ENCODE data around the gene ZCCHC7.

- TF ChIP-seq CTCF (IDR thresholded peaks at IDR 0.05; ENCODE audit: poor library complexity, severe bottlenecking) (no peak), POLR2AphosphoS5 (IDR thresholded peaks at IDR 0.05) (no peak), RAD21 (conservative IDR thresholded peaks at IDR 0.05) (no peak), REST (IDR thresholded peaks at IDR 0.05; ENCODE audit: borderline replicate concordance) (no peak), TAF1 (IDR thresholded peaks at IDR 0.05; ENCODE audit: low read depth) (no peak), EP300 (conservative IDR thresholded peaks at IDR 0.05; ENCODE audit: poor library complexity, severe bottlenecking) (no peak), MXI1 (conservative IDR thresholded peaks at IDR 0.05; ENCODE audit: poor library complexity, severe bottlenecking) (no peak), EZH2 (IDR thresholded peaks at IDR 0.05; ENCODE audit: borderline replicate concordance, insufficient read depth, low read length, poor library complexity, severe bottlenecking) (no peak), SMC3 (conservative IDR thresholded peaks at IDR 0.05; ENCODE audit: poor library complexity) (no peak)
Measured at GRCh38 chr9:37407468-37407867, 287.1 kb downstream of the ZCCHC7 start.

All from neural cell (in vitro differentiated cells).